GM23338 (cell line): ENCODE results near the gene NPLOC4.

Experiments
- CTCF ChIP-seq, 2 experiments: fragments of 200-600 bp in 1 of 2; sonication (generic) in 1 of 2; conservative IDR thresholded peaks; 2 replicates each; pipeline versions ENCODE4 v1.5.1 to v1.6.1; 2016 to 2017; ENCODE audit warnings: antibody characterized with exemption in 2 of 2, low read depth in 2 of 2, mild to moderate bottlenecking in 2 of 2, moderate library complexity in 1 of 2
- EZH2phosphoT487 ChIP-seq: fragments of 200-600 bp; sonication (generic); IDR thresholded peaks from one replicate; pipeline ENCODE4 v1.8.1; 2018; ENCODE audit warnings: antibody characterized with exemption; ENCODE audit not compliant: unreplicated experiment
- JUNB ChIP-seq: IDR thresholded peaks from one replicate; pipeline ENCODE4 v1.6.1; 2016; ENCODE audit warnings: antibody characterized with exemption; ENCODE audit not compliant: unreplicated experiment

GRCh38 chr17:81647640-81648012 lies 10.7 kb upstream of the NPLOC4 start:
- TF ChIP-seq CTCF (conservative IDR thresholded peaks at IDR 0.05; ENCODE audit: low read depth in 2 of 2) (no peak), EZH2phosphoT487 (no peak), JUNB (no peak)
